GM19463 (cell line): ENCODE measurements around the gene PXDN.

Experiments used
- ATAC-seq: cut with Tn5 transposase; IDR thresholded peaks from one replicate; pipeline ENCODE4 v1.9.1; 2021; ENCODE audit warnings: mild to moderate bottlenecking, moderate library complexity; ENCODE audit not compliant: unreplicated experiment

Gene PXDN

DNA sequence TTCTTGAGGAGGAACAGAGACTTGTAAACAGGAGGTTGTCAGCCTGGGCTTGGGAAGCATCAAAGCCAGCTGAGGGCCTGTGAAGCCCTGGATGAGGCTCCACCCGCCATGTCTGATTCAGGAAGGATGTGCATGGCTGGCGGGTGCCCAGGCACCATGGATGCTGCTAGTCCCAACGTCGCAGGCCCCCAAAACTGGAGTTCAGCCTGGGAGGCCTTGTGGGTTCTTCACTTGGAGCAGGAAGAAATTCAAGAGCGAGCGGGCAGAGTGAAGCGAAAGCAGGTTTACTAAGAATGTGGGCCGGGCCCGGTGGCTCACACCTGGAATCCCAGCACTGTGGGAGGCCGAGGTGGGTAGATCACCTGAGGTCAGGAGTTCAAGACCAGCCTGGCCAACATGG lies 12.1 kb upstream of the PXDN start:
- no peak for ATAC-seq

DNA sequence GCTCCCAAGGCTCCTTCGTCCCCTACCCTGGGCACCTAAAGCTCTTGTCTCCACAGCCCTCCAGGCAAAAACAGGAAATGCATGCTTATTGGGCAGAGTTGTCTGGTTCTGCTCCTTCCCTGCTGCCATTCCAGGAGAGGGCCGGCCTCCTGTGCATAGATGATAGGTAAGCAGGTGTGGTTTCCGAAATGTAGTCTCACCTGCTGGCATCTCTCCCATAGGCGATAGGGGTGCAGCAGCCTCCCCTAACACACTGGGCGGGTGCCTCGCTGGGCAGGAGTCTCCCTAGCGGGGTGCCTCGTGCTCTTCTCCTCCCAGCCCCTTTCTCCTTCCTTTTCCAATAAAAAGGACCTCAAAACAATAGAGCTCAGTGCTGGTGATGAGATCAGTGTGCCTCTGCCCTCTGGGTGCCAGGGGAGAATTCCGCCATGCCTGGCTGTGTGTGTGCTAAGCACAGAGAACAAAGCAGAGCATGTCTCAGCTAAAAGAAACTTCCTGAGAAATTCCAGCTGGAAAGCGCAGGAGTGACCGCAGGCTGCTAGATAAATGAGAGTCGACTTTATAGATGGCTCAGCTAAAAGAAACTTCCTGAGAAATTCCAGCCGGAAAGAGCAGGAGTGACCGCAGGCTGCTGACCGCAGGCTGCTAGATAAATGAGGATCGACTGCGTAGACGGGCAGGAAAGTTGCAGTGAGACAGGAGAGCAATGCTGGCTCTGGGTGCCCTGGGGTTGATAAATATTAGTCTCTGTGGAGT lies 11.3 kb upstream of the PXDN start:
- ATAC-seq: no peak

DNA sequence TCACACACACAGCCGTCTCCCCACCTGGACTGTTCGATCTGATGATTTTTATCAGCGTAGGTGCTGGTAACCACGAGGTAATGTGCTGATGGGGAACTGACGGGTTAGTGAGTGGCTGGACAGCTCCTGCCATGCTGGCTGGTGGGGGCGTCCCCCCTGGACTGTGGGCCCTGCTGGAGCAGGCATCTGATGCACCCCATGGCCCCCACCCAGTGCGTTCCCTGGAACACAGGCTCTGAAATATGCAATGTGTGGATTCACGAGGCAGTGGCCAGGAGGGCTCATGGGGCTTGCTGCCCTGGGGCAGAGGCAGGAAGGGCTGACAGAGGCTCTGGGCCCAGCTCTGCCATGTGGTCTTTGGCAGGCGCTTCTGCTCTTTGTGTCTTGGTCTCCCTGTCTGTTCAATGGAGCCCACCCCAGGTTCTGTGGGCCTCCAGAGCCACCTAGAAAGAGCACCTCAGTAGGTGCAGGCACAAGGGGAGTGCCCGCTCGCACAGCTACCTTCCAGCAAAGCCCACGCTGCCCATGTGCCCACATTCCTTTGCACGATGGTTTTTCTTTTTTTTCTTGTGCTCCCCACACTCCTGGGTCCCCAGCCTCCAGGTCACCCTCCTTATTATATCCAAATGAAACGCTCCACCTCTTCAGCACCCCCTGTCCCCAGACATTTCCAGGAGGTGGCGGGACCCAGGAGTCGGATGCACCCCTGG lies 10.3 kb upstream of the PXDN start:
- ATAC-seq: no peak

DNA sequence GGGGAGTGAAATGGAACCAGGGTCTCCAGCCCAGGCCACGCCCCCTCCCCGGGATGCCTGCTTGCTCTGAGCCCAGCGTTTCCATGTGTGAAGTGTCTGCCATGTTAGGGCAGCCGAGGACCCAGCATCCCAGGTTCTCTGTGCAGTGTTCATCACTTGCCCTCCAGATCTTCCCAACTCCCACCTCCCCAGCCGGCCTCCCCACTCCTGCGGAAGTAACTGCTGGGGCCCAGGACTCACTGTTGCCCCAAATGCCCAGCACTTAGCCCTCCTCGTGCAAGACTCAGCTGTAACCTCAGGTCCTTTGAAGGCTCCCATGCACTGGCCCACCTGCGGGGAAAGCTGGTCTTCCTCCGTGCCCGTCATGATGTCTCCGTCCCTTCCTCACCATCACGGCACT lies 9.7 kb upstream of the PXDN start:
- ATAC-seq: no peak

DNA sequence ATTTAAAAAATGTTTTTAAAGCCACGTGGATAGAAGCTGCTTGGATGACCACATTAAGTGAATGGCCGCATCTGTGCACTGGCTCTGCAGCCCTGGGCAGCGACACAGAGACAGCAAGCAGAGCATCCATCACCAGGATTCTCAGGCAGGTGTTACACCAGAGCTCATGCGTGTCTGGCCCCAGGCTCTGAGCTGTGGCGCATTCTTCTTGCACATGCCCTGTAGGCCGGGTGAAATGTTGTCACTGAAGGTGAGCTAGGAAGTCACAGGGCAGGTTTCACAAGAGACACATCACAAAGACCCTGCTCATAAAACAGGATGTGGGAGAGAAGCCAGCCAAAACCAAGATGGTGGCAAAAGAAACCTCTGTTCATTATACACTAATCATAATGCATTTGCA lies 8.4 kb upstream of the PXDN start:
- ATAC-seq: no peak

DNA sequence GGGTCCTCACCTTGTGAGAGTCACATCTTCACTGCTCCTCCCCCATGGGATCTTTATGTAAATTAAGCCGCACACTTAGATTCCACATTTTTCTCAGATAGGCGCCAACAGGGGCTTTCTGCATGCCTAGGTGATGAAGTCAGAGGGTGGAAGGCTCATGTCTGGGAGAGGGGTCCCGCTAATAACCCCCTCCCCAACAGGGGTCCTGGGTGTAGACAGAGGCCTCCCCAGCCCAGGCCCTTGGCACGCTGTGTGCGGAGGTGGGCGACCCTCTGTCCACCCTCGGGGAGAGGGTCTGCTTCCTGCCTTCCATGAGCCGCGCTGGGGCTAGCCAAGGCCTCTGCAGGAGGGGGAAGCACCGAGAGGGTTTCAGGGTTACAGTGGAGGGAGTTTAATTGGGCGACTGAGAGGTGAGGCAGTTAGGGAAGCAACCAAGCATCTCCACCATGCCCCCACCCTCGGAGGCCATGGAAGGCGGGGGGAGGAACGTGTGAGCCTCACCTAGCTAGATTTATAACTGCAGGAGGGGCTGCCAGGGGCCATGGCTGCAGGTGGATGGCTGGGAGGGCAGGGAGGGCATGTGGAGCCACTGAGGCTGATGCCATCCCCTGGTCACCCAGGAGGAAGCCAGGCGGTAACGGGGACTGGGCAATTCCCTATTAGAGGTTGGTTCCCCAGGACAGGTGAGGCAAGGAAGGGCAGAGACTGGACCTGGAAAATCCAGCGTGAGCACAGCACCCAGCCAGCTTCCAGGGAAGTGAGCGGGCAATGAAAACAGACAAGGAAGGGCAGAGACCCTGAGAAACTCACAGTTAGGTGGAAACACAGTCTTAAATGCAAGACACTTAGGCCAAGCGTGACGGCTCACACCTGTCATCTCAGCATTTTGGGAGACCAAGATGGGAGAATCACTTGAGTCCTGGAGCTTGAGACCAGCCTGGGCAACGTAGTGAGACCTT lies 7.7 kb upstream of the PXDN start:
- ATAC-seq: no peak

DNA sequence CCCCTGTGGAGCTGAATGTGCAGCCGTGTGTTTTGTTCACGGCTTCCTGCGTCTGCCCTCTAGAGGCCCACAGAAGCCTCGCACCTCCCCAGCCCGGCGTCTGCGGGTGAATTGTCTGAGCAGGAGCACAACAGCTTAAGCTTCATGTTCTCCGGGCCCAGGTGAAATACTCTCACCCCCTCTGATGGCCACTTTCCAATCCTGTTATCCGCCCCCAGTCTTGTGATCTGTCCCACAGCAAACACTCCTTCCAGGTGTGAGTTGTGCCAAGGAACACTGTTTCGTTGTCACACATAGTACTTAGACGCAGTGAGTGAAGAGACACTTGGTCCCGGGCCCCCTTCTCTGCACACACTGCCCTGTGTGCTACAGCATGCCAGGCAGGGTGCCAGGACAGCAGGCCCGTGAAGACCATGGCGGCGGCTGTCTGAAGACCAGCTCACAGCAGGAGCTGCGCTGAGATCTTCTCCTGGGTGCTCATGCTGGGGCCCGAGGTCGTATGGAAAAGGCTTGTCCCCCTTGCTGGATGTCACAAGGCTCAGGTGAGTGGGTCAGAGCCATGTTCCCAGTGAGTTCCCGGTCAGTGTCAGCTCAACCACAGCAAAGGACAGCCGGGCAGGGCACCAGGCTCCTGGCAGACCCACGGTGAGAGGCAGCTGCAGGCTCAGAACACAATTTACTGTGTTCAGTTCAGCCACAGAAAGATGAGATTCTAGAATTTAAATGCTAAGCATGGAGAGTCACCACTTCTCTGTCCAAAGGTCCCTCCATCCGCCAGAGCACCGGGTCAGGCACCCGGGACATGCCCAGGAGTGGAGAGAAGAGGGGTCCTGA lies 6.8 kb upstream of the PXDN start:
- ATAC-seq: peak; percentile 92

DNA sequence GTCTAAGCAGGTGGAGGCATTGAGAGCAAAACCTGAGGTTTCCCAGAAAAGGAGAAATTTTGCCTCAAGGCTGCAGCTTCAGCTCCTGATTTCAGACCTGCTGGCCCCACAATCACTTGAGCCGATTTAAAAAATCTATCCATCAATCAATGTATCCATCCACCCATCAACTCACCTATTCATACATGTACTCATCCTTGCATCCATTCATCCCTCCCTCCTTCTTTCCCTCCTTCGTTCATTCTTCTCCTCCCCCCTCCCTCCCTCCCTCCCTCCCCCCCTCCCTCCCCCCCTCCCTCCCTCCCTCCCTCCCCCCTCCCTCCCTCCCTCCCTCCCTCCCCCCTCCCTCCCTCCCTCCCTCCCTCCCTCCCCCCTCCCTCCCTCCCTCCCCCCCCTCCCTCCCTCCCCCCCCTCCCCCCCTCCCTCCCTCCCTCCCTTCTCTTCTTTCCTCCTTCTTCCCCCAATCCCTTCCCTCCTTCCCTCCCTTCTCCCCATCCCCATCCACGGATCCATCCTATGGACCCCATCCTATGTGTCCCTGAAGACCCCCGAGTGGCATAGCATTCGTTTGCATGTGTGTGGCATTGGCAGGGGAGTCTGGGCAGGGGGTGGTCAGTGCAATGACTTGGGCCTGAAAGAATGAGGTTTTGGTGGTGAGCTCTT lies 6.1 kb upstream of the PXDN start:
- ATAC-seq: no peak

DNA sequence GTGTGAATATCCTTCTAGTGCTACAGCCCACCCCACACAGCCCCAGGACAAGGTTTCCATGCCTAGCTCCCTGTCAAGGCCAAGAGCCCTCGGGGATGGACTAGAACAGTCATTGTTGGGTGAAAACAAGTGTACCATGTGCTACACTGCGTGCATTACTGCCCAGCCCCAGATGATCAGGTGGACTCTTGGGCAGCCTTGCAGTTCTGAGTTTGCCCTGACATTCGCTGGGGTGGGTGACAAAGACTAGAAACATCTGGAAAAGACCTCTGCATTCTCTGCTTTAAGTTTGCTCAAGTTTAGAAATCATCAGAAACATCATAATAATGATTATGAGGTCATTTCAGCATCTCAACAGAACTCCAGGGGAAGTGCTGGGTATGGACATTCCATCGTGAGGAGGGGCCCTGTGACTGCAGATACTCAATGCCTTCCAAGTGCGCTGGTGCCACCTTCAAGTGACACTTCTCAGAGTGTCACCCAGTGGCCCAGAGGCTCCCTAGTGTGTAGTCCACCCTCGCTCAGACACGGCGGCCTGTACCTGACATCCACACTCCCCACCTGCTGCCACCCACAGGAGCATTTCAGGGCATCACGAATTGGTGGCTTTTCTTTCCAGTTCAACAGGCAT lies 5.3 kb upstream of the PXDN start:
- ATAC-seq: no peak

DNA sequence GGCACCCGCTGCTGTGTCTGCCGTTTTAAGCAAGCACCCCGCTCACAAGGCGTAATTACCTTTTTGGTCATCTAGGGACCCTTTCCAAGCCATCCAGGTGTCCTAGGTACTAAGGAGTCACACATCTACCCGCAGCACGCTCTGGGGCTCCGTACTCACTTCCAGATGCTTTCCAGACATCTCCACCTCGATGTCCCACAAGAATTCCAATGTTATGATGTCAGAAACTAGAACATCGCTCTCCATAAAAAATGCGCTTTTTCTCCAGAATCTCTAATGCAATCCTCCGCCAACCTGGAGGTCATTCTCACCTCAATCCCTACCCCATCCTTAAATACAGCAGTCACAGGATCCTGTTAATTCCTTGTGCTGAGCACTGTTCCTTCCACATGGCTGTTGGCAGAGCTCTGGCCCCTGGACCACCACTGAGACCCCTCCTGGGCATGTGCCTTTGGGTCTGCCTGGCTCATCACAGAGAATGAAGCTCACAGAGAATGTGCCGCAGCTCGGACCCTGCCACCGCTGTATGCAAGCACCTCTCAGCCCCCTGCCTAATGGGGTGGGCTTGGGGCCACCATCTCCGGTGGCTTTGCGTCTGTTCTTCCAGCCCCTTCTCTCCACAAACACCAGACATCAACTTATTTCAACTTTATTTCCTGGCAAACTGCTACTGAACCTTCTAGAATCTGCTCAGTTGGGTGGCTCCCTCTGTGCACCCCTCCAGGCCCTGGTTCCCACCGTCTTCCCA lies 4.6 kb upstream of the PXDN start:
- ATAC-seq: no peak

DNA sequence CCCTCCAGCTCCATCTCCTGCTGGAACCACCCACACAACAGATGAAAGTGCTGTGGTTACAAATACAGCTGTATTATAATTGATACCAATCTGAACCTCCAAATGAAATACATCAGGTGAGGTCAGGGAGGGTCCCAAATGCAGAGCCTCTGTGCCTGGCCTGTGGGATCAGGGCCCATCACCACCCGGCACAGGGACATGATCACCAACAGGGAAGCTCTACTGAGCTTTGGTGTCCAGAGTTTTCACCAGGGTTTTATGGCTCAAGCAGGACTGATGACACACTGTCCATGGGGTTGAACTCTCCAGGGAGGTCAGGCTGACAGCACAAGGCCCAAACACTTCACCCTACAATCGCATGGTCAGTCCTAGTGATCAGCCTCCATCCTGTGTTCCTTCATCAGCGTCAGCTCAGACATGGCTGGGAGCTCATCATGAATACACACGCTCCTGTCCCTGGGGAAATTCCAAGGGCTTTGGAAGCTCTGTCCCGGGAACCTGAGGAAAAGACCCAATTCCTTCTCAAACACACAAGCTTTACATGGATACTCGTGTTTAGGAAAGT lies 3.9 kb upstream of the PXDN start:
- no peak for ATAC-seq

DNA sequence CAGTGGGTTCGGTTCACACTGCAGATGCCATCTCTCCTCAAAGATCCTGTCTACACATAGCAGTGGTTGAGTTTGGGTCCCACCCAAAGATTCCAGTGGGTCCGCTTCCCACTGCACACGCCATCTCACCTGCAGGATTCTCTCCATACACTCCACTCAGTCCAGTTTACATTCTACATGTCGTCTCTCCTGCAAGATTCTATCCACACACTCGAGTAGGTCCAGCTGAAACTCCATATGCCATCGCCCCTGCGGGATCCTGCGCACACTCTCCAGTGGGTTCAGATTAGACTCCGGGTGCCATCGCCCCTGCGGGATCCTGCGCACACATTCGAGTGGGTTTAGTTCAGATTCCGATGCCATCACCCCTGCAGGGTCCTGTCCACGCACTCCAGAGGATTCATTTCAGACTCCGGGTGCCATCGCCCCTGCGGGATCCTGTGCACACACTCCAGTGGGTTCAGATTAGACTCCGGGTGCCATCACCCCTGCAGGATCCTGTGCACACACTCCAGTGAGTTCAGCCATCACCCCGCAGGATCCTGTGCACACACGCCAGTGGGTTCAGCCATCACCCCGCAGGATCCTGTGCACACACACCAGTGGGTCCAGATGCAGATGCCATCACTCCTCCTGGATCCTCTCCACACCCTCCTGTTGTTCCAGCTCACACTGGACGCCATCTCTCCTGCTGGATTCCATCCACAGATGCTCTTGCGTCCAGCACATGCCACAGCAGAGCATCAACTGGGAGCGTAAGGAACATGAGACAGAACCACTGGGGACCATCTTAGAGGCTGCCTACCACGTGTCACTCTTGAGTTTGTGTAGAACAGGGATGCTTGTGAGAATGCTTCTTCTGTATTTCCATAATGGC lies 3.0 kb upstream of the PXDN start:
- ATAC-seq: no peak

DNA sequence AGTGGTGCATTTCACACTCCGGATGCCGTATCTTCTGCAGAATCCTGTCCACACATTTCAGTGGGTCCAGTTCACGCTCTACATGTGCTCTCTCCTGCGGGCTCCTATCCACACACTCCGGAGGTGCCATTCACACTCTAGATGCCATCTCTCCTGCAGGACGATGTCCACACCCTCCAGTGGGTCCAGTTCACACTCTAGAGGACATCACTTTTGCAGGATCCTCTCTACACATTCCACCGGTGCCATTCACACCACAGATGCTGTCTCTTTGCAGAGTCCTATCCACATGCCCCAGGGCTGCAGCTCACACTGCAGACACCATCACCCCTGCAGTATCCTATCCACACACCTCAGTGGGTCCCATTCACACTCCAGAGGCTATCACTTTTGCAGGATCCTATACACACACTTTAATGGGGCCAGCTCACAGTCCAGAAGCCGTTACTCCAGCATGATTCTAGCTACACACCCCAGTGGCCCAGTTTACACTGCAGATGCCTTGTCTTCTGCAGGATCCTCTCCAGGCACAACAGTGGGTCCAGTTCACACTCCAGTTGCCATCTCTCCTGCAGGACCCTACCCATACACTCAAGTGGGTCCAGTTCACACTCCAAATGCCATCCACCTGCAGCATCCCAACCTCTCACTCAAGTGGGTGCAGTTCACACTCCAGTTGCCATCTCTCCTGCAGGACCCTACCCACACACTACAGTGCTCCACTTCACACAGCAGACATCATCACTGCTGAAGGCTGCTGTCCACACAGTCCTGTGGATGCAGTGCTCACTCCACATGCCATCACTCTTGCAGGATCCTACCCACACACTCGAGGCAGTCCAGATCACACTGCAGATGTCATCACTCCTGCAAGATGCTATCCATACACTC lies 2.1 kb upstream of the PXDN start:
- ATAC-seq: no peak

DNA sequence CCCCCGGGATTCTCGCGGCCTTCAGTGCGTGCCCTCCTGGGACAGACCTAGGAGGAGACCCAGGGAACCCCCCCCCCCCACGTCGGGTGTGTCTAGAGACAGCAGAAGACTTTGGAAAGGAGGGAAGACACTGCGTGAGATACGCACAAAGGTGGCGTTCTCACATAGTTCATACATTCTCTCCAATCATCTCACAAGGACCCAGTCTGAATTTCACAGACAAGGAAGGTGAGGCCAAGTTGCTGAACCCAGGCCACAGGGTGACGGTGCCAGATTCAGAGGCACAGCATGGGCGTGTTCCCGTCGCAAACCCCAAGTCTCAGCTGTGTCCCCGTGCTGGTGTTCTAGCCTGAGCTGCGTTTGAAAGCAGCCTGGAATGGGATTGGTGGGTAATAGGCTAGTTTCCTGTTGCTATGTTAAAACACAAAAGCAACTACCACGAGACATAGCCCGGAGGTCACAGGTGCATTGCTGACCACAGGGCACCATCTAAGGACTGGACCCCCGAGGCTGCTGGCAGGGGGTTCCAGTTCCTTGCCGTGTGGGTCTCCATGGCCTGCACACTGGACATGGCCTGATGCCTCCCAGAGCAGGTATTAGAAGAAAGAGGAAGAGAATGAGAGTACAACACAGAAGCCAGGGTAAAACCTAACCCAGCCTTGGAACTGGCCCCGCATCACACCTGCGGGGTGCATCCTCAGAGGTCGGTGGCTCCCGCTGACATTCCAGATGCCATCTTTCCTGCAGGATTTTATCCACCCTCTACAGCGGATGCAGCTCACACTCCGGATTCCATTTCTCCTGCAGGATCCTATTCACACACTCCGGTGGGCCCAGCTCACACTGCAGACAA lies 1.1 kb upstream of the PXDN start:
- ATAC-seq: no peak

DNA sequence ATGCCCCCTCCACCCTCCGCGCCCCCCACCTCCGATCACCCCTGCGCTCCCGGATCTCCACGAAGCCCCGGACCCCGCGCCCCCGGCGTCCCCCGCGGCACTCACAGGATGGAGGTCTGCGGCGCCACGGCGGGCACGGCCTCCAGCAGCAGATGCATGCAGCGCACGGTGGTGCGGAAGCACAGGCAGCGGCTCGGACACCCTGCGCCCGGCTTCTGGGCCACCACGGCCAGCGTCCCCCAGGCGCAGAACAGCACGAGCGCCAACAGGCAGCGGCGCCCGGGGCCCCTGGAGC lies 217 bp downstream of the PXDN start:
- peak; percentile 32 for ATAC-seq
